Osteoblast (primary cell): ENCODE results near the gene CUEDC2. TPM values are rescaled to one million over a fixed set of nuclear protein-coding genes. Genes with fewer than 3 reads are reported as not detected.

Experiments used
- DNase-seq: peaks from one replicate; pipeline ENCODE4 v3.0.0; 2011; ENCODE audit warnings: low spot score, mixed read lengths; ENCODE audit not compliant: insufficient read length; ENCODE audit errors: missing footprints
- H2AFZ ChIP-seq: 2 replicates; pipeline ENCODE4 v1.6.0; 2011; ENCODE audit warnings: mild to moderate bottlenecking, low read length
- H3K27ac ChIP-seq: 2 replicates; pipeline ENCODE4 v1.5.1; 2011; ENCODE audit warnings: mild to moderate bottlenecking, low read depth, low read length, moderate library complexity
- H3K27me3 ChIP-seq: 2 replicates; pipeline ENCODE4 v1.6.0; 2012; ENCODE audit warnings: mild to moderate bottlenecking, control low read depth, inconsistent platforms, low read length, moderate library complexity; ENCODE audit not compliant: insufficient read depth
- H3K36me3 ChIP-seq: 2 replicates; pipeline ENCODE4 v1.5.1; 2011; ENCODE audit warnings: mild to moderate bottlenecking, low read length, control low read depth, moderate library complexity; ENCODE audit not compliant: insufficient read depth
- H3K4me1 ChIP-seq: 2 replicates; pipeline ENCODE4 v1.5.1; 2011; ENCODE audit warnings: mild to moderate bottlenecking, low read length, control low read depth, moderate library complexity; ENCODE audit not compliant: insufficient read depth
- H3K4me2 ChIP-seq: 2 replicates; pipeline ENCODE4 v1.6.0; 2011; ENCODE audit warnings: mild to moderate bottlenecking, low read length; ENCODE audit not compliant: insufficient read depth
- H3K4me3 ChIP-seq: fragments of 200-600 bp; sonication (generic); 3 replicates; pipeline ENCODE4 v1.5.1; 2012; ENCODE audit warnings: mild to moderate bottlenecking, low read length, inconsistent platforms; ENCODE audit not compliant: insufficient read depth
- H3K79me2 ChIP-seq: 2 replicates; pipeline ENCODE4 v1.6.0; 2012; ENCODE audit warnings: mild to moderate bottlenecking, low read length, control low read depth, inconsistent platforms; ENCODE audit not compliant: insufficient read depth
- H3K9me3 ChIP-seq: 2 replicates; pipeline ENCODE4 v1.5.1; 2011; ENCODE audit warnings: low read depth, low read length, control low read depth
- H4K20me1 ChIP-seq: 2 replicates; pipeline ENCODE4 v1.6.0; 2012; ENCODE audit warnings: mild to moderate bottlenecking, low read length, control low read depth; ENCODE audit not compliant: insufficient read depth
- total RNA-seq: library from RNA; depleted of rRNA; stranded (reverse); fragments of >200 nt; gene quantifications from 2 replicates; pipeline ENCODE4 v1.2.3, GENCODE V29; 2012
- TF ChIP-seq, protein P1 (sequence below): IDR thresholded peaks from 2 replicates; pipeline ENCODE4 v1.5.1; 2011; ENCODE audit warnings: mild to moderate bottlenecking, low read depth, low read length, moderate library complexity; ENCODE audit errors: extremely low read depth

The CUEDC2 gene
- total RNA-seq, 1 donor: 46.7 TPM

DNA sequence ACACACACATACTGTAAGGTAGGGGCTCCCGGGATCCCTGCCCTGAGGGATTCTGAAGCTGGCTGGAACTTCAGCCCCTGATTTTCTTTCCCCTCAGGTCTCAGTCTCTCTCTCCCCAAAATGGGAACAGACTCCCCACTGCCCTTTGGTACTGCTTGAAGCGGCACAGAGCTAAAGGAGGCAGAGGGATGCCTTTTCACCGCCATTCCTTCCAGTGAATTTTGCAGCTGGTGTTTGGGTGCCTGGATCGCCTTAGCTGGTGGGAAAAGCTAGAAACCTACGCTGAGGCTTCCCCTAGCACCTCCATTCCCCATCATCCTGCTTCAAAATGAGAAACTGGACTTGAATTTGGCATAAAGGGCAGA is 2.7 kb upstream of the CUEDC2 start:
- H3K4me3 ChIP-seq: peak overlapping the region; percentile 64

DNA sequence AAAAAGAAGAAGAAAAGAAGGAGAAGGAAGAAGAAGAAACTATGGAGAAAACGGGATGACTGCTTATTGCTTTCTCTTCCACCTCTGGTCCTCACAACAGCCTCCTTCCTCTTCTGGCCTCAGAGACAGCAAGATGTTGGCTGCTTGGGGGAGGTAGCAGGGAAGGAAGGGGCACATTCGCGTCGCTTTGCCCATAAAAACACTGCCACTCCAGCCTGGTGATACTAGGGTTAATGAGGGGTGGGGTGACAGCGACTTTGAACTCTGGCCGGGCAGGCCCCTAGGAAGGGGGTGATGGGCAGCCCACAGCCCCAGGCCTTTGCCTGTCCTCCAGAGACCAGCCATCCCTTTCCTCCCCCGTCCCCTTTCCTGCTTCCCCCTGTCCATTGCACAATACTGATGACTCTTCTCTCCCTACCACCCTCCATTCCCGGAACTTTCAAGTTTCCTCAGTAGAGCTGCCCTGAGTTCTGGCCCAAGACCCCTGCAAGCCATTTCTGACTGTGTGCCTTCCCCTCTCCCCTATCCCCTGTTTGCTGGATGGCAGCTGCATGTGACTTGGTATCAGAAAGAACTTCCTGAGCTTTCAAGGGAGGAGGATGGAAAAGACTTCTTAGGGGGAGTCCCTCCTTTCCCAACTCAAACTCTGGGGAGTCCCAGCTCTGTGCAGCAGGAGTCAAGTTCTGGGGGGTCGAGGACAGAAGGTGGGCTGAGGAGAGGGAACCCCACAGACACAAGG is 2.2 kb upstream of the CUEDC2 start:
- no peaks in the 10 kb centered on the region for H4K20me1 ChIP-seq
- TF ChIP-seq, protein P1, sequence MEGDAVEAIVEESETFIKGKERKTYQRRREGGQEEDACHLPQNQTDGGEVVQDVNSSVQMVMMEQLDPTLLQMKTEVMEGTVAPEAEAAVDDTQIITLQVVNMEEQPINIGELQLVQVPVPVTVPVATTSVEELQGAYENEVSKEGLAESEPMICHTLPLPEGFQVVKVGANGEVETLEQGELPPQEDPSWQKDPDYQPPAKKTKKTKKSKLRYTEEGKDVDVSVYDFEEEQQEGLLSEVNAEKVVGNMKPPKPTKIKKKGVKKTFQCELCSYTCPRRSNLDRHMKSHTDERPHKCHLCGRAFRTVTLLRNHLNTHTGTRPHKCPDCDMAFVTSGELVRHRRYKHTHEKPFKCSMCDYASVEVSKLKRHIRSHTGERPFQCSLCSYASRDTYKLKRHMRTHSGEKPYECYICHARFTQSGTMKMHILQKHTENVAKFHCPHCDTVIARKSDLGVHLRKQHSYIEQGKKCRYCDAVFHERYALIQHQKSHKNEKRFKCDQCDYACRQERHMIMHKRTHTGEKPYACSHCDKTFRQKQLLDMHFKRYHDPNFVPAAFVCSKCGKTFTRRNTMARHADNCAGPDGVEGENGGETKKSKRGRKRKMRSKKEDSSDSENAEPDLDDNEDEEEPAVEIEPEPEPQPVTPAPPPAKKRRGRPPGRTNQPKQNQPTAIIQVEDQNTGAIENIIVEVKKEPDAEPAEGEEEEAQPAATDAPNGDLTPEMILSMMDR: no peak
- peaks cover 14% of the 10 kb centered on the region for H3K79me2 ChIP-seq
- H3K27ac ChIP-seq: peak overlapping the region; percentile 56
- H3K36me3 ChIP-seq: peaks cover 5% of the 10 kb centered on the region
- H3K27me3 ChIP-seq: no peaks in the 10 kb centered on the region
- peaks cover 34% of the 10 kb centered on the region for H3K4me1 ChIP-seq
- H3K9me3 ChIP-seq: no peaks in the 10 kb centered on the region
- peak; percentile 93 for DNase-seq
- peak overlapping the region; percentile 76 for H3K4me2 ChIP-seq
- peak overlapping the region; percentile 63 for H2AFZ ChIP-seq
- peak overlapping the region; percentile 23 for H3K4me3 ChIP-seq

More for the DNA sequence above, 2.7 kb upstream of the CUEDC2 start:
- Histone ChIP-seq H3K4me1 (peaks cover 34% of the 10 kb centered on the region), H3K79me2 (peaks cover 14% of the 10 kb centered on the region), H3K27ac (peak overlapping the region; percentile 56), H2AFZ (peak overlapping the region; percentile 63), H3K36me3 (peaks cover 5% of the 10 kb centered on the region), H4K20me1 (no peaks in the 10 kb centered on the region), H3K9me3 (no peaks in the 10 kb centered on the region), H3K27me3 (no peaks in the 10 kb centered on the region), H3K4me2 (peak overlapping the region; percentile 76)
- no peak for DNase-seq
- TF ChIP-seq, protein P1: no peak

DNA sequence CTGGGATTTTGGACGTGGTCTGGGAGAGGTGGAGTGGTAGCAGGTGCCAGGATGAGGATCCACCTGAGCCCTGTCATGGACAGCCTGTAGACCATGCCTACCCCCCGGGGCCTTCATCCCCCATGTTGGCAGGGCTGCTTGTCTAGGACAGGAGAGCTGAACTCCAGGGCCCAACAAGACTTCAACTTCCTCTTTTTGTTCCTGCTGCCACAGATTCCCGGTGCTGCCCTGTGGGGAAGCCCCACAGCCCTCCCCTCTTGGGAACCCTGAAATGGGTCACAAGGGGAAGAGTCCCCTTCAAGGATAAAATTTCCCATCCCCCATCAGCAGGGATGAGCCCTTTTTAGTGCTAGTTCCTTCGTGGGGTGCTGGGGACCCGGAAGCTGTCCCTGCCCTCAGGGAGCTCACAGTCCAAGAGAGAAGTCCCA is 1.3 kb upstream of the CUEDC2 start:
- no peak overlapping the region for H3K27ac ChIP-seq
- no peak overlapping the region for H3K4me3 ChIP-seq
- H3K4me1 ChIP-seq: peaks cover 34% of the 10 kb centered on the region
- H3K4me2 ChIP-seq: no peak overlapping the region
- no peaks in the 10 kb centered on the region for H3K27me3 ChIP-seq
- H2AFZ ChIP-seq: no peak overlapping the region
- H3K79me2 ChIP-seq: peaks cover 14% of the 10 kb centered on the region
- TF ChIP-seq, protein P1: no peak
- no peaks in the 10 kb centered on the region for H4K20me1 ChIP-seq
- DNase-seq: no peak
- H3K9me3 ChIP-seq: no peaks in the 10 kb centered on the region
- peaks cover 5% of the 10 kb centered on the region for H3K36me3 ChIP-seq

- Histone ChIP-seq H3K27me3 (no peaks in the 10 kb centered on the region), H3K4me1 (peaks cover 37% of the 10 kb centered on the region), H3K27ac (peak overlapping the region; percentile 77), H4K20me1 (no peaks in the 10 kb centered on the region), H3K9me3 (no peaks in the 10 kb centered on the region), H3K4me2 (peak overlapping the region; percentile 97), H3K36me3 (peaks cover 5% of the 10 kb centered on the region), H2AFZ (peak overlapping the region; percentile 91), H3K4me3 (peak overlapping the region; percentile 83), H3K79me2 (peaks cover 15% of the 10 kb centered on the region)
- peak; percentile 91 for DNase-seq
- TF ChIP-seq, protein P1: no peak
Measured at GRCh38 chr10:102431452-102432124, 786 bp downstream of the CUEDC2 start.
